Hematopoietic multipotent progenitor cell (in vitro differentiated cells): ENCODE results near the gene CTPS2. TPM values are rescaled to one million over a fixed set of nuclear protein-coding genes. Genes with fewer than 3 reads are reported as not detected.

Source experiments
- DNase-seq, 3 donors: peaks; one replicate each; pipeline ENCODE4 v3.0.0-alpha.2; 2011 to 2015; ENCODE audit warnings: low read depth in 2 of 3, low spot score in 2 of 3
- total RNA-seq: library from RNA; depleted of rRNA; stranded (reverse); fragments of >200 nt; gene quantifications from one replicate; pipeline ENCODE4 v1.2.3, GENCODE V29; 2012

CTPS2 gene
- total RNA-seq, 1 donor = 12.1 TPM

DNA sequence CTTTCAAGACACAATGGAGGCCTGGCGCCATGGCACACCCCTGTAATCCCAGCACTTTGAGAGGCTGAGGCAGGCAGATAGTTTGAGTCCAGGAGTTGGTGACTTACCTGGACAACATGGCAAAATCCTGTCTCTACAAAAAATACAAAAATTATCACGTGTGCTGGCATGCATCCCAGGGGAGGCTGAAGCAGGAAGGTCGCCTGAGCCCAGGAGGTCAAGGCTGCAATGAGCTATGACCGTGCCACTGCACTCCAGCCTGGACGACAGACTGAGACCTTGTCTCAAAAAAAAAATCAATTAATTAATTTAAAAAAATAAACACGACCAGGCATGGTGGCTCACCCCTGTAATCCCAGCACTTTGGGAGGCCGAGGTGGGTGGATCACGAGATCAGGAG lies 2.0 kb upstream of the CTPS2 start:
- DNase-seq = no peak

DNA sequence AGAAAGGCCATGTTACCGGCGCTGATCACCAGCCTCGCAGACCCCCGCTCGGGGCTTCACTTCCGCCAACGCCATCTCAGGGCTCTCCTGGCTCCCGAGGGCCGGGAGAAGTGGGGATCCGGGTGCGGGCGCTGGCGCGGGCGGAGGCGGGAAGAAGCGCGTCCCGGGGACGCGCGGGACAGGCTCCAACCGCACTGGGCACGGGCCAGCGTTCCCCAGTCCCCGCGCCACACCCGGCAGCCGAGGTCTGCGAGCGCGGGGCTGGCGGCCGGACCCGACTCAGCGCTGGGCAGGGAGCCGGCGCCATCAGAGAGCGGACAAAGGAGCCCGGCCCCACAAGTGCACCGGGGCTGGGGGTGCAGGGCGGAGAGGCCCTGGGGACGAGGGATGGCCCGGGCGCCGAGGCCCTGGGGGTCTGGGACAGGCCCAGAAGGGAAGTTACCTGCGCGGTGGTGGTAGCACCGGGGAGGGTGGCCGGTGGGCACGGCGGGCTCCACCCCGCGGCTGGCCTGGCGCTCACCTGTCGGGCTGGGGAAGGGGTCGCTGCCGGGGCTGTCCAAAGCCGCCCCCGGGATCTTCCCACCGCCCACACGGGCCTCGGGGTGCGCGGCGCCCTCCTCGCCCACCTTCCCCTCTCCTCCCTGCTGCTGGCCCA lies 449 bp downstream of the CTPS2 start:
- peak in 1 of 3 donors; percentile 7 for DNase-seq

DNA sequence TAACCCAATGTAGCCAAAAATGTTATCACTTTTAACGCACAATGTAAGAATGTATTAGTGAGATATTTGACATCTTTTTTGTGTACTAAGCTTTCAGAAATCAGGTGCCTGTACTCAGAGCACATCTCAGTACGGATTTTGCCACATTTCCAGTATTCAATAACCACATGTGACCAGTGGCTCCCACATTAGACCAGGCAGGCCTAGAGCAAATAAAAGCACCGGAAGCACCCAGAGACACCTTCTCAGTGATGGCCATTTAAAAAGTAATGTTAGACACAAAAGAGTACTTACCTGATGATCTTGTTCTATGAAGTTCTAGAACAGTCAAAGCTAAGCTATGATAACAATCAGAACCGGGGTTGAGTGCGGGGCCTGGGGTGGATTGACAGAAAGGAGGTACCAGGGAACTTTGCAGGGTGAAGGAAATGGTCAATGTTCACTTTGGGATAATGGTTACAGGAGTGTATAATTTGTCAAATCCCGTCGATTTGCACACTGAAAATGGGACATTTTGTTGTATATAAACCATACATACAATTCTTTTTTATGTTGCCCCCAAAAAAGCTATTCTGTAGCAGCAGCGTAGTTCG lies 1.2 kb downstream of the CTPS2 start:
- no peak for DNase-seq

DNA sequence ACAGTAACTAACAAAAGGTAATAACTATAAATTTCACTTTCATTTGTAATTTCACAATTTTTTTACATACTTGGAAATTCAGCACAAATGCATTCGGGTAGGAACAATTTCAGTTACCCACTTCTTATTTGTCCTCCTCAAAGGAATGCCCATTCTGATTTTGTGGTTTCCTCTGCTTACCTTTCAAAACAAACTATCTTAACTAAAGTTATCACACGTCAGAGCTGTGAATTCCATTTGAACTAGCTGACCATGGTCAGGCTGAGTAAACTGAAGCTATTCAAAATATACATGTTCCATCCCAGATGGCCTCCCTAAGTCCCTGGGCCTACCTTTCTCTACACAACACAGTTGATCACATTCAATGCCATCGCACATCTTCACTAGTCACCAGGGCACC lies 4.5 kb downstream of the CTPS2 start:
- DNase-seq = no peak

DNA sequence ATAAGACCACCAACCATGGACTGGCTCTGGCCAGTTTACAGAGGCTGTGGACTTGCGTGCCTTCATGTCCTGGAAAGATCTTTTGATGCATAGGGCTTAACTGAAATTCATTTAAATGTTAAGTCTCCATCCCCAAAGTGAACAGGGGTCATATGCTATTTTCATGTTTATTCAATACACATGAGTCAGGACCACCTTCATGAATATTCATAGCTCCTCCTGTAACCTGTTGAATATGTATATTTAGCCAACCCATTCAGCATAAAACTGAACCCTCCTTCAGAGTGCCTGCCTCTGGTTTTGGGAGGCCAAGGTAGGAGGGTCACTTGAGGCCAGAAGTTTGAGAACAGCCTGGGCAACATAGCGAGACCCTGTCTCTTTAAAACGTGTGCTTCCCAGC lies 7.1 kb downstream of the CTPS2 start:
- DNase-seq = no peak

DNA sequence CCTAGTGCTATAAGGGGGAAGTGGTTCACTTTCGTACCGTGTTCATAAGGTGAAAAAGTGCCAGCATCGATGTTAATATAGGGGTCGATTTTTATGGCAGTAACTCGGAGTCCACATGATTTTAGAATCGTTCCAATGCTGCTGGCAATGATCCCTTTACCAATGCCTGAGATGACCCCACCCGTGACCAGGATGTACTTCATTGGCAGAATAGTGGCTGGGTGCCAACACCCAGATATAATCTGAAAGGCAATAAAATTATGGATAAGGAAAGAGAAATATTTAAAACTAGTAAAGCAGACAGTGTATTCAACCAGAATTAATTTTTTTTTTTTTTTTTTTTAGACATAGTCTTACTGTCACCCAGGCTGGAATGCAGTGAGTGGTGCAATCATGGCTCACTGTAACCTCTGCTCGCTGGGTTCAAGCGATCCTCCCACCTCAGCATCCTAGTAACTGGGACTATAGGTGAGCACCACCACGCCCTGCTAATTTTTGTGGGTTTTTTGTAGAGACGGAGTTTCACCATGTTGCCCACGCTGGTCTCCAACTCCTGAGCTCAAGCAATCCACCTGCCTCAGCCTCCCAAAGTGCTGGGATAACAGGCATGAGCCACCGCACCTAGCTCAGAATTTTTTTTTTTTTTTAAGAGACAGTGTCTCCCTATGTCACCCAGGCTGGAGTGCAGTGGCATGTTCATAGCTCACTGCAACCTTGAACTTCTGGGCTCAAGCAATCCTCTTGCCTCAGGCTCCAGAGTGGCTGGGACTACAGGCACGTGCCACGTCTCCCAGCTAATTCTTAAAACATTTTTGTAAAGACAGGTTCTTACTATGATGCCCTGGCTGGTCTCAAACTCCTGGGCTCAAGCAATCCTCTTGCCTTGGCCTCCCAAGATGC lies 9.5 kb downstream of the CTPS2 start:
- DNase-seq = no peak

DNA sequence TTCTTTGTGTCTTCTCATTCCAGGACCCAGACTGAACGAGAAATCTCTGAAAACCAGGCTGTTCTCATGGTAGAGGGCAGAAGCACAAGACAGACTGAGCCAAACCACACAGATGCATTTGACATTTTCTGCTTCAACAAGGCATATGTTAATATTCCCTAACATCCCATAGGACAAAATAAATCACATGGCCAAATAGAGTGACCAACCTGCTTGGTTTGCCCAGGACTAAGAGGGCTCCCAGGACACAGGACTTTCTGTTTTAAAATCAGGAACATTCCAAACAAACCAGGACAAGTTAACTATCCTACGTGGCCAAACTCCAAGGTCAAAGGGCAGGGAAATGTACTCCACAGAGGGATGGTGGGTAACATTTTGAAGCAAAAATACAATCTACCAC lies 11.7 kb downstream of the CTPS2 start:
- DNase-seq = no peak

DNA sequence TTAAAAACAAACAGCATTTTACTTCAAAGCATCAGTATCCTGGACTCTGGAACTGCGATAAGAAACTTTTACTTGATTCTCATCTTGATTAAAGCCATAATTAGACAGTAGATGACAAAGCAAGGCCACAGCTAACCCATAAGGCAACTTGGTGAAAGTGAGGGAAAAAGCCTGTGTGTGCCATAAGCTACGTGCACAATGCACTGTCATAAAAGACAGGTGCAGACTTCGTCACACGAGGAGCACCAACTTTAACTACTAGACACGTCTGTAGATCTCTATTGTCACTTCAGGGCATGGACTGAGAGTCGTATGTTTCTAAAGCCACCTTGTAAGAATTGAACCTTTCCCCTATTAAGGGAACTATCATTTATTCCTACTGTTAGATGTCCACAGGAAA lies 13.1 kb downstream of the CTPS2 start:
- no peak for DNase-seq

DNA sequence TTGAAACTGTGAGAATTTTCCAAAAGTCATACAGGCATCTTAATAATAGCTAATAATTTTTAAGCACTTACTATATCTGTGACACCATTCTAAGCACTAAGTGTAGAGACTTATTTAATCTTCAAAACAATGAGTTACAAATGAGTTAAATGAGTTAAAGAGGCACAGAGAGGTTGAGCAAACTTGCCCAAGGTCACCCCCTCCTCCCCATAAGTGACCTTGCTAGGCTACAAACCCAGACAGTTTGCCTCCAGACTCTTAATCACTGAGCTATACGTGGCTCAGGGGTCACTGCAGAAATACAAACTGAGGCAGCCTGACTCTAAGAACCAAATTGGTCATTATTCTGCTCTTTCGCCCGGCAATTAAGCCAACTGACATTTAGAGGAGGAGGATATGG lies 15.5 kb downstream of the CTPS2 start:
- no peak for DNase-seq

DNA sequence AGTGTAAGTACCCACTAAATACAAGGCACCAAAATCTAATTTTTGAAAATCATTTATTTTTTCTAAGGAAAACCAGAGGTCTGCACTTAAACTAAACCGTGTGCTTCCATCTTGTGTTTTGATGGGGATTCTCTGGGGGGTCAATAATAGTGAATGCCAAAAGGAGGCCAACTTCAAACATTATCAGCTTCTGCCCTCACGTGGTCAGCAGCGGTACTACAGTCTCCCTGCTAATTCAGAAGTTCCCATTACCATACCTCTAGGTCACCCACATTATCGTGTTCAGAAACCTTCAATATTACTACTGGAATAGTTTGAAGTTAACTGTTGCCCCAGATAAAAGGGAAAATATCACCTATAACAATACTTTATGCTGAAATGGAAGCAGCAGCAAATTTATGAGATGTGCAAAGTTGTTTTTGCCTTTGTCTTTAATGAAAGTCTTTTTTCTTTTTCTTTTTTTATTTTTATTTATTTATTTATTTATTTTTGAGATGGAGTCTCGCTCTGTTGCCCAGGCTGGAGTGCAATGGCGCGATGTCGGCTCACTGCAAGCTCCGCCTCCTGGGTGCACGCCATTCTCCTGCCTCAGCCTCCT lies 17.3 kb downstream of the CTPS2 start:
- peak in 1 of 3 donors; percentile 54 for DNase-seq

DNA sequence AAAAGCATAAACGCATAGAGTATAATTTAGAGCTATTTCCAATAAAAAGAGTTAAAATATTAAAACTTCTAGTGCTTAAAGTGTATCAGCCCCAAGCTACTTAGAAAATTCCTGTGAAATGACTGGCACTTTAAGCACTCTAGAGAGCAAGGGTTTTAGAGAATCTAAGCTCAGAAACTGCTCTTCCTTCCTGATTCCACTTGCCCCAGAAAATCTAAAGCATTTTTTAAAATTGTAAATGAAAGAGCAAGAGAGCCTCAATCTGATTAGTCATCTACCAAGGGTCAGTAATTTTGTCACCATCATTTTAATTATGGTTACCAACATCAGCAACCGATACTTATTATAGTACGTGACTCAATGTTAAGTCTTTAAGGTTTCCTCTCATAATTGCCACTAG lies 25.0 kb downstream of the CTPS2 start:
- no peak for DNase-seq

DNA sequence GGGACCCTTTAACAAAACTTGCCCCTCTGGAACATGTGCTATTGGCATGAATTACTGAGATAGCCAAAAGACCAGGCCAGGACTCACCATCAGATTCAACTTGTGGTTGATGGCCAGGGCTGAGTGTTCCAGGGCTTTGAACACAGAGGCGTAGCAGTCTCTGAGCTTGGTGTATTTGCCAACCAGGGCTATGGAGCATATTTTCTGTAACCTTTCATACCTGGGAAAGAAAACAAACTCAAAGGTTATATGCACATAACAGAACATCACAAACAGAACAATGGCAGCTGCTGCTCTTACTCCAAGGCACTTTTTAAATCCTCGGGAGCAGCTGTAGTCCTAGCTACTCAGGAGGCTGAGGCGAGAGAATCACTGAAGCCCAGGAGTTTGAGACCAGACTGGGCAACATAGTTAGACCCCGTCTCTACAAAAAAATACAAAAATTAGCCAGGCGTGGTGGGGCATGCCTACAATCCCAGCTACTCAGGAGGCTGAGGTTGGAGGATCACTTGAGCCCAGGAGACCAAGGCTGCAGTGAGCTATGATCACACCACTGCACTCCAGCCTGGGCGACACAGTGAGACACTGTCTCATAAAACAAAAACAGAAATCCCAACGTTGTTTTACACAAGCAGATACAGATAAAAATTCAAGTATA lies 29.3 kb downstream of the CTPS2 start:
- no peak for DNase-seq

DNA sequence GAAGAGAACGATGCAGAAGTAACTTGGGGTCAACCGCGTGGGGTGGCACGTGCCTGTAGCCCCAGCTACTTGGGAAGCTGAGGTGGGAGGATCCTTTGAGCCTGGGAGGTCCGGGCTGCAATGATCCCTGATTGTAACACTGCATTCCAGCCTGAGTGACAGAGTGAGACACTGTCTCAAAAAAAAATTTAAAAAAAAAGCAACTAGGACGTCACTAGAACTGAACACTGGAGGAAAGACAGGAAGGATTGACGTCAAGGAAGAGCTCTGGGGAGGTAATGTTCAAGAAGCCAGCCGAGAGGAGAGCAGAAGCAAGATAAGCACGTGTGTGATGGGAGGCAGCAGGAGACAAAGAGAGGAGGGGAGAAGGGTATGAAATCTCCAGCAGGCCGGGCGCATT lies 33.8 kb downstream of the CTPS2 start:
- no peak for DNase-seq

DNA sequence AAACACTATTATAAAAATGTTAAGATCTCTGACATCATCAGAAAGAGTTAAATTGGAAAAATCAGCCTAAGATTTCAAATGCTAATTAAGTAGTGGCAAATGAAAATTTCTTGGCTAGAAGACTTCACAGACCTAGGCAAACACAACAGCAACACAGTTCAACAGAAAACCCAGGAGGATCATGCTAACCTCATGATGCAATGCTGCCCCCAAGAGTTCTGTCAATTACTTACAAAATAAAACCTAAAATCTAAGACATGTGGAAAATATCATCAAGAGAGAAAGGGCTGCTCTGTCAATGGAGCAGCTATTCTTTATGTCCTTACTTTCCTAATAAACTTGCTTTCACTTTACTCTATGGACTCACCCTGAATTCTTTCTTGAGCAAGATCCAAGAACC lies 41.5 kb downstream of the CTPS2 start:
- peak in 2 of 3 donors; percentile 15 to 59 for DNase-seq

DNA sequence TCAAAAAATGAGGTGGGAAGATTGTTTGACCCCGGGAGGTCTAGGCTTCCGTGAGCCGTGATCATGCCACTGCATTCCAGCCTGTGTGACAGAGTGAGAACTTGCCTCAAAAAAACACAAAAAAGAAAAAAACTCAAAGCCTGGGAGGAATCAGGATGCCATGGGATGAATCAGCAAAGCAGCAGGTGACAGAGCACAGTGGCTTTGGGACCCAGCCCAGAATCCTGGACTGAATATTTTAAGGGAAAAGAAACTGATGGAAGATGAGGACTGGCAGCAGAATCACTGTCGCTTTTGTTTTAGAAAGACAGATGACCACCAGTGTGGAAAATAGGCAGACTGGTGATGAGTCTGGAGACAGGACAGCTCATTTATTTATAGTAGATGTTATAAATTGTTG lies 45.9 kb downstream of the CTPS2 start:
- DNase-seq = no peak

DNA sequence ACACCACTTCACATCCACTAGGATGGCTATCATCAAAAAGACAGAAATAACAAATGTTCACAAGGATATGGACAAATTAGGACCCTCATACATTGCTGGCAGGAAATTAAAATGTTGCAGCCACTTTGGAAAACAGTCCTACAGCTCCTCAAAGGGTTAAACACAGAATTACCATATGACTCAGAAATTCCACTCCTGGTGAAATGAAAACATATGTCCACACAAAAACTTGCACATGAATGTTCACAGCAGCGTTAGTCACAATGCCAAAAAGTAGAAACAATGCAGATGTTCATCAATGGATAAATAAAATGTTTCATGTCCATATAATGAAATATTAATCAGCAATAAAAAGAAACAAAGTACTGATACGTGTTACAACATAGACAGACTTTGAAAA lies 47.4 kb downstream of the CTPS2 start:
- DNase-seq = no peak

DNA sequence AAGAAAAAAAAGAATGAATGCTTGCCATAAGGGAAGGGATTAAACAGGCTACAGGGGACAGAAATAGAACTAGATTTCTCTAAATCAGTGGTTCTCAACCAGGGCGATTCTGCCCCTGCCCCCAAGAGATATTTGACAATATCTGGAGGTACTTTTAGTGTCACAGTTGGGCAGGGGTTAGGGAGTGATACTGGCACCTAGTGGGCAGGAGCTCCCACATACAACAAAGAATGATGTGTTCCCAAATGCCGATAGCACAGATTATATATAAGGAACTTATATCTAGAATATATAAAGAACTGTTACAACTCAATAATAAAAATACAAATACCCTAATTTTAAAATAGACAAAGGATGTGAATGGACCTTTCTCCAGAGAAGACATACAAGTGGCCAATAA lies 47.8 kb downstream of the CTPS2 start:
- DNase-seq = no peak

DNA sequence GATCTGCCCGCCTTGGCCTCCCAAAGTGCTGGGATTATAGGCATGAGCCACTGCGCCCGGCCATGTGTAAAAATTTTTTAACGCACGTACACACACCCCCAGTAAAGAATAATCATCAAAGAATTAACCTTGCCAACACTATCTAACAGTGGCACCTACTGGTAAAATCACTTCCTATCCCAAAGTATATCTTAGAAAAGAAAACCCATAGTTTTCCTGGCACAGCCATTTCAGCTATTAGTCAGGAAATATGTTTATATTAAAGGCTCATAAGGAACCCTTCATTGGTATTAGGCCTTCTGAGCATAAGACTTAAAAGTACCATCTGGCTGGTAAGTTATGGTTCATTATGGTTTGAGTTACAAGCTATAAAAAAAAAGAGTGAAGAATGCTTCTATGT lies 48.4 kb downstream of the CTPS2 start:
- no peak for DNase-seq

DNA sequence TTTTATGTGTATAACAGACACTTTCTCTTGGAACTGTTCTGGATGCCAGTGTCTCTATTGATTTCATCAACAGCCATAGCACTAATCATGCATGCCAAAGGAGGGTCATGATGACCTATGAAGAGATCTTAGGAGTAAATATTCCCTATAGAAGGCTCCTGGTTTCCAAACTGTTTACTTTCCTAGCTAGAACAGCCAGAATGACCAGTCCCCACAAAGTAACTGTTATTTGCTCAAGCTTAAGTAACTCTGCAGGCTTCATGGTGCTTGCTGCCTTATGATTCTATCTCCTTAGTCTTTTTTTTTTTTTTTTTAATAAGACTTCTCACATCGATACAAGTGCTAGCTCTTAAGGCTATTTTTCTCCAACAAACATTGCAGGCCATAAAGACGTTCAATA lies 50.1 kb downstream of the CTPS2 start:
- DNase-seq = no peak

DNA sequence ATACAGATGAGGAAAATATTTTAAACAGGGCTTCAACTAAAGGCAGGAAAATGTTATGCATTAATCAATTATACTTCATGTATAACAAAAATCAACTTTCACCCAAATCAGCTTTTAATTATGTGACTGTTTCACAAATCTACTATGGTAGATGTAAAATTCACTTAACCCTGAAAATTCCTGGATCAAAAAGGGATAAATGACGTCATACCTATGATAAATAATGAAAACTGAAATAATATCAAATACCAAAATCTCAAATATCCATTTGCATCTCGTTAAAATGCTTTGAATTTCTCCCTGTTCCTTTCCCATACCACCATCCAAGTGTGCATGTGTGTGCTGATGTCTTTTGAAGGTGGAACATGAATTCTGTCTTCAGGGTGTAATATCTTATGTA lies 51.0 kb downstream of the CTPS2 start:
- no peak for DNase-seq

DNA sequence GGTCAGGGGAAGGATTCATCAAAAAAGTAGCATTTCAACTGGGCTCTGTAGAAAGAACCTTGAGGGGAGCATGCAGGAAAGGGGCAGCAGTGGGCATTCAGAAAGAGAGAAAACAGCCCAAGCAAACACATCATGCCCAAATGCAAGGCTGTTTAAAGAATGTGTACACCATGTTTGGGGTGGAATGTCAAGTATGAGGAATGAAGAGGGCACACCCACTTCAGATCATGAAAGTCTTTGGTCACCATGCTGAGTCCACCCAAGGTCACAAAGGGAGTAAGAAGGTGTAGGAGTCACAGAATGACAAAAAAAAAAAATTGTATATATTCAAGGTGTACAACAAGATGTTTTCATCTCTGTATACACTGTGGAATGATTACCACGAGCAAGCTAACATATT lies 53.1 kb downstream of the CTPS2 start:
- no peak for DNase-seq
